GM18519 (cell line): ENCODE data around the gene WFDC12.

Experiments used
- ATAC-seq: cut with Tn5 transposase; IDR thresholded peaks from one replicate; pipeline ENCODE4 v1.9.1; 2021; ENCODE audit warnings: mild to moderate bottlenecking, moderate library complexity; ENCODE audit not compliant: unreplicated experiment, low FRiP score

WFDC12 gene

DNA sequence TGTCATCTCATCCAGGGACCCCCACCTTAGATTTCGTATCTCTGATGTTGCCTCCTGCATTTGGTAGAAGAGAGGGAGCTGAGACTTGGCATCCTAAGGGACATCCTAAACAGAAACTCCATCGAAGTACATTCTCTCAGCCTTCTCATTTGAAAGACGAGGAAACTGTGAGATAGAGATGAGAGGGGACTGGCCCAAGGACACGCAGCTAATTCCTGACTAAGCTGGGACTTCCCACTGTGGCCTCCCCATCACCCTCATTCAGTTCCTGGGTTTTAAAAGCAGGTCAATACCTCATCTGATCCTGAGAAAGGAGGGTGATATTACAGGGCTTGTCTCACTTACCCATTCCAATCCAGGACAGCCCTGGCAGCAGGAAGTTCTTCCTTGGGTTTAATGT is 8.4 kb downstream of the WFDC12 start:
- ATAC-seq = no peak

DNA sequence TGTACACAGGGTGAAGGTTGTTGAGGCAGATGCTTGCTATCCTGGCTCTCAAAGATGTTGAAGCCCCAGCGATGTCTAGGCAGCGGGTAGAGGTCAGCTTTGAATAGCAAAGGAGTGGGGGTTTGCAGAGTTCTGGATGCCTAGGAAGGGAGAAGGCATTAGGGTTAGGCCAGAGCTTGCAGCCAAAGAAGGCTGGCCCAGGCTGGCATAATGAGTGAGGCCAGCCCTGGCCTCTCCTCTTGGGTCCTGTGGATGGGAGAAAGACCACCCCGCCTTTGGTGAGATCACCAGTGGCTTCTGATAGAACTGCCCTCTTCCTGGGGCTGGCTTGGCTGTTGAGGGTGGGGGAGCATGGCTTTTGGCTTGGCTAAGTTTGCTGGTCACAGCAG is 8.9 kb downstream of the WFDC12 start:
- no peak for ATAC-seq

DNA sequence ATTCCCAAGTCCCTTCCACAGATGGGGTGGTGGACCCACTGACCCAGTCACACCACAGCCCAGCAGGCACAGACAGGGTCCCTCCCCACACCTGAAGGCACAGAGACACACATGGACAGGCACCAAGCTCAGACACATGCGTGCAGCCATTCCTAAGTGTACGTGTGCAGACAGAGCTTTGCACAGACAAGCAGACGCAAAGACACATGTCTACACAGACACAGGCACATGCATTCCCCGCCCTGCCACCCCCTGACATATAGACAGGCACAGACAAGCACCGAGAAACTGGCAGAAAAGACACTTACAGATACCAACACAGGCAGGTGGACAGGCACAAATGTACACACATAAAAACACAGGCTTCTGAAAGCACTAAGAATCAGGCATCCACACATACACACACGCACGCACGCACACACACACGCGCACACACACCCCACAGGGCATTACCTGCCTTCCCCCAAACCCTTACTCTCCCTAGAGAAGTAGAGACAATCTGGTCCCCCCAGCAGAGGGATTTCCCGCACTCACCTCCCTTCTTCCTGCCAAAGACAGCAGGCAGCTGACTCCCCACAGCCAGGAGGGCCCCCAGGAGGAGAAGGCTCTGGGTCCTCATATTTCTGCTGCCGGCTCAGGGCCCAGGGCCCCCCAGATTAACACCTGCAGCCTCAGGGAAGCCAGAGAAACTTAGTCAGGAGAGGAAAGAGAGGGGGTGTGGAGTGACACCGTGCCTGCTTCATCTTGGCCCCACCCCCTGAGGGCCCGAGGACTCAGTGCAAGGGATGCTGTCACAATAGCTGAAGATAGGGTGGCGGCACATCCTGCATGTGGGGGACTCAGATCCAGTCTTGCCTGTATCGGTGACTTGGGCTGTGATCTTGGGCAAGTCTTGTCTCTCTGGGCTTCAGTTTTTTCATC is 9.5 kb downstream of the WFDC12 start, which contains the start of gene WFDC5:
Gene WFDC5, minus strand, starts transcription at position 710 of the 921 bp plus-strand sequence. Its CDS starts 91 bp downstream, at position 619.
- no peak for ATAC-seq

DNA sequence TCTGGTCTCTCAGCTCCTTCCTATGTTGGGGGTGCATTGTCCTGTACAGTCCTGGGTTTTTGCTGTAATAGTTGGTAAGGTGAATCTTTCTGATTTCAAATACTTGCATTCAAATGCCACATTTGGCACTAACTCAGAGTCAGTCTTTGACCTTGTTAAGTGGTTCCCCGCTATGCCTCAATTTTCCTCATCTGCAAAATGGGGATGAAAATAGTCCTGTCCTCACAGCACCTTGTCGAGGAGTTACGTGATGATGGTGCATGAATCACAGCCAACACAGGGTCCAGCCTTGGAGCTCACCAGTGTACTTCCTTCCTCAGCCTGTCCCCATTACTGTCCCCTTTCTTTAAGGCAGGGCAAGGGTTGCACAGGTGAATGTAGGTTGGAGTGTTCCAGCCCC is 10.4 kb downstream of the WFDC12 start:
- ATAC-seq = no peak

DNA sequence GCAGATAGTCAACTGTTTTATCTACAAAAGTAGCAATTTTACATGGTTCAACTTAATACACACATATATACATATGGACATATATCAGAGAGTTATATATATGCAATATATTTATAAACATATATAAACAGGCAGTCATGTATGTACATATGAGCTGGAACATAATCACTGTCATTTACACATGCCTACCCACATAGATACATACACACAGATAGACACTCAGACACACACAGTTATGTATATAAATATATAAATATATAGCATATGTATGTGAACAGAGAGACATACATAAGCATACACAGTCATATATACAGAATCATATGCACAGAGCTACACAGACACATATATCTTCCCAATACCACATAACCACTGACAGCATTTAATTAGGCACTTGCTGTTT is 11.5 kb downstream of the WFDC12 start:
- no peak for ATAC-seq

DNA sequence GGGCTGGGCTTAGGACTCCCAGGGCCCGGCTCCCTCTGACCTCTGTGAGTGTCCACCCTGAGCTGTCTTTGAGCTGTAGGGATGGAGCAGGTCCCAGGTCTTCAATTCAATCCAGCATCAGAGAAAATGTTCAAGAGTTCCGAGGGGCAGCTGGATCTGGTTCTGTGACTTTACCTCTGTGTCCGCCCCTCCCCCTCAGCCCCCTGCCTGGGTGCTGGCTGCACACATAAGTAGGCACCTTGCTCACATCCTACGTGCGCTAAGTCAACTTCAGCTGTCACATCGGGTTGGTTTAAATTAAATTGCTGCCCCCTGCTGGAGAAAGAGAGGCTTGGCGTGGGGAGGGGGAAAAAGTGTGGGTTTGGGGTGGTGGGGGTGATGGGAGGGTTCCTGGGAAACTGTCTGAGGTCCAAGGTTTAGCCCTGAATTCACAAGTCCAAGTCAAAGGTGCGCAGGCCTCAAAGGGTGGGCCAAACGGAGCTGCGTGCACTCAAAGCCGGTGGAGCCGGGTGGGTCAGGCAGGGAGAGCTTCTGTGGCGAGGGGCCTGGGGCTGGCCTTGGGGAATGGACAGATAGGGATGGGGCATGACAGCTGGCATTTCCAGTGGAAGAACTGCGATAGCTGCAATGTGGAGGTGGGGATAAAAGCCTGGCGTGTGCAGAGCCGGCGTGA is 12.3 kb downstream of the WFDC12 start:
- no peak for ATAC-seq

DNA sequence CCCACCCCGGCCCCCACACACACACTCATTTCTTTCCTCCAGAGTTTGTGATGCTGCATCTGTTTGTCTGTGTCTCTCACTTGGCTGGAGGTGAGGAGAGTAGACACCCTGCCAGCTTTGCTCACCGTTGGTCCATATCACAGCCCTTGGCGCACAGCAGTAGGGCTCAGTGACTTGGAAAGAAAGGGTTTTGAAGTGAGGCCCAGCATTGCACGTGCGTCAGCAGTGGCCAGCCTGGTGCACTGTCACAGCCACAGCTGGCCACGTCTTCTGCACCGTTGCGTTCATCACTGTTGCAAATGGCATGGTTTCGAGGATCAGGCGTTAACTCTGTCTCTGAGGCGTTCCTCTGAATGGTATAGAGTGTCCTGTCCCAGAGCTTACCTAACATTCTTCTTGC is 13.0 kb downstream of the WFDC12 start:
- no peak for ATAC-seq

DNA sequence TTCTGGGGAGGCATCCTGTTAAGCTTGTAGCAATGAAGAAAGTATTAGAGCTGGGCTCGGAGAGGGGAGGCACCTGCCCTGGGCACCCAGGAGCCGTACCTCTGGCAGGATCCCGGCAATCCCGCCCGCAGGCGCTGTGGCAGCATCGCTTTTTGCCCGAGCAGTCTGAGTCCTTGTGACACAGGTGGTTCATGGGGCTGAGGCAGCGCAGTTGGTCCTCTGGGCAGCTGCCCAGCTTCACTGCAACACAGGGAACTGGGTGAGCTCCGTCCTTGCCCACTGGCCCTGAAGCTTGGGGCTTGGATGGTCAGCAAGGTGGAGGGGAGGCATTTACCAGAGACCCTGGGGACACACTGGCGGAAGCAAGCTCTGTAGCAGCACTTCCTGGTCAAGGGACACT is 14.0 kb downstream of the WFDC12 start:
- no peak for ATAC-seq

DNA sequence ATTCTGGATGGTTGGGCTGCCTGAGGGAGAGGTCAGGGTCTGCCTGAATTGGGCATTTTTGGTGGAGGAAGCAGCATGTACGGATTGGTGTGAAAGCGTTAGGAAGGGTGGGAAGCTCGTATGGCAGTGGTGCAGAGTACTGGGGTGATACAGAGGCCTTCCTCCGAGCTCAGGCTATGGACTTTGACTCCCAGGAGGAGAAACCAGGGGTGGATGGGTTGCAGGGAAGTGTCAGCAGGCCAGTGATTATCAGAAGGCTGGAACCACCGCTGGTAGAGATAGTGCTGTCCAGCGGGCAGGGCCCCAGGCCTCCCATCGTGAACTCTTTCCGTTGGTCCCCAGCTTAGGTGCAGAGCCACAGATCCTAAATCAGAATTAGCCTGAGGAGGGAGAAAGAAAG is 14.6 kb downstream of the WFDC12 start:
- no peak for ATAC-seq

DNA sequence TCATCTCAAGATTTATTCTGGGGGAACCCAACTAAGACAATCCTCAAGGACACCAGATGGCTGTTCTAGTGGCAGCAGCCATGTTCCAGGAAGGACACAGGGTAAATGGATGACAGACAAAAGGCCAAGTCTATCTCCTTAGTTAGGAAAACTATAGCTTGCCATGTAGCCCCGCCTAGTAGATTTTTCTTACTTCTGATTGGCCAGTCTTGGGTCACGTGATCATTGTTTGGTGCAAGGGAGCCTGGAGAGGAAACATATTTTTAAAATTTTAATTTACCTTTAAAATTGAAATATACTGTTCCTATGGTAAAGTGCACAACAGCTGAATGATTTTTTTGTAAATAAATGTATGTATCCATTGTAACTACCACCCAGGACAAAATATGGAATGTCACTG is 18.9 kb downstream of the WFDC12 start:
- no peak for ATAC-seq

DNA sequence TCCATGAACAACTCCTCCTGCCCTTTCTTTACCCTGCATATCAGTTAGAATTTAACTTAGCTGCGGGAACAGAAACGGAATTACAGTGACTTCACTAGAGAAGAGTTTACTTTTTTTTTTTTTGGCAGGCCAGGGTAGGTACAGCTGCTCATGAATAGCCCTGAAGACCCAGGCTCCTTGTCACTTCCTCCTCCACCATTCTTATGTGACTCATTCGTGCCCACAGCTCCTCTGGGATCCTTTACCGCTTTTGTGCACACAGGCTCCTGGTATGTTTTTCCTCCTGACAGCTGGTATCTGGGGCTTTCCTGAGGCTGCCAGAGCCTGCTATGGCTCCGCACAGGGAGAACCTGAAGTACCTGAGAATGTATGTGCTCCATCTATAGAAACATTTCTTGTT is 19.5 kb downstream of the WFDC12 start:
- ATAC-seq = no peak

DNA sequence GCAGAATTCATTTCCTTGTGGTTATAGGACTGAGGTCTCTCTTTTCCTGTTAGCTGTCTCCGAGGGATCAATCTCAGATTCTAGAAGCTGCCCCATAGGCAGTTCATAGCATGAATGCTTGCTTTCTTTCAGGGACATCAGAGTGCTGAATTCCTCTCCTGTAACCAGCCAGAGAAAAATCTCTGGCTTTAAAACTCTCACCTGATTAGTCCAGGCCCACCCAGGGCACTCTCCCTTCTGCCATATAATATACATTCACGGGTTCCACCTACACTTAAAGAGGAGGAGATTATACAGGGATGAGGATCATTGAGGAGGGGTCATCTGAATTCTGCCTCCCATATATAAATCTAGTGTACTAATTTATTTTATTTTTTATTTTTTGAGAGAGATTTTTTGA is 21.2 kb downstream of the WFDC12 start:
- no peak for ATAC-seq

DNA sequence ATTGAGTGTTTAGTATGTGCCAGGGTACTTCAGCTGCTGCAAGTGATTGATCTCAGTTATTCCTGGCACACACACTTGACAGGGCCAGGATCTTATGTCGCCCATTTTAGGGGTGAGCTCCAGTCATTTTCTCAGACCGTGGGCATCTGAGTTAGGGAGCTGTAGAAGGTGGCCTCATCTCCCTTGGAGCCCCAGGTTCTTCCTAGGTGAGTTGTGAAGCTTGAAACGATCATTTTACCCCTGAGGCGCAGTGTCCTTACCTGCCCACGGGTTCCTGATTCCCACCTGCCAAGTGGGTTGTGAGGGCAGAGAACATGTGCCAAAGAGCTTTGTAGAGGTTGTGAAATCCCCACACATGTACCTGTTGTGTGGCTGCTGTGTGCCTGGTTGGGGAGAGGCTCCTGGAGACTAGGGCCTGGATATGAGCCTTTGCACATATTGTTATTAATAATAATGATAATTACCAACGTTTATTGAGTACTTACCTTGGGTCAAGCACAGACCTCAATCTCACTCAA is 22.9 kb downstream of the WFDC12 start:
- ATAC-seq = no peak

DNA sequence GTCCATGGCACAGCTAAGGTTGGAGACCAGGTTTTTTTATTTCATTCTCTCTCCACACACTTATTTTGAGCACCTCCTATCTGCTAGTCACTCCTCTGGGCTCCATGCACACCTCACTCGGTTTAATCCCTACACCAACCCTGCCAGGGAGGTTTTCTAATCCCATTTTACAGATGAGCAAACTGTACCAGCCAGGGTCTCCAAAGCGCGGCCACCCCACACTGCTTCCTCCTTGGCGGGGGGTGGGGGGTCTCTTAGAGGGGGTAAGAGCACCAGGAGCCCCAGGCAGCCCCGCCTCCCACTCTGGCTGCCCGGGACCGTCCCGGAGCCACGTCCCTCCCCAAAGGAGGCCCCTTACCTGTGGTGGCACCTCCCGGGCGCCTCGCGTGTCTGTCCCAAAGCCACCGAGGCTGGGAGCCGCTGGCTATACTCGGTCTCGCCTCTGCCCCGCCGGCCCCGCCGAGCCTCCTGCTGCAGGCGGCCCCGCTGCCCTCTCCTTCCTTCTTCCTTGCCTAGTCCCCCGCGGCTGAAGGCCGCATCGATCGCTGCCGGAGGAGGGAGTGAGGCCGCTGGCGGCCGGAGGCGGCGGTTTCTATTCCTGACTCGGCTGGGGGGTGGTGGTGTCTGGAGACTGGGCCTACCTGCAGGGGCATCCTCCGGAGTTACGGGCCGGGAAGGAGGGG is 23.6 kb downstream of the WFDC12 start, which contains the start of gene KCNS1:
Gene KCNS1, minus strand, starts transcription at position 565 of the 683 bp plus-strand sequence. CDS start 1,891 bp downstream, outside the sequence.
- ATAC-seq = no peak

DNA sequence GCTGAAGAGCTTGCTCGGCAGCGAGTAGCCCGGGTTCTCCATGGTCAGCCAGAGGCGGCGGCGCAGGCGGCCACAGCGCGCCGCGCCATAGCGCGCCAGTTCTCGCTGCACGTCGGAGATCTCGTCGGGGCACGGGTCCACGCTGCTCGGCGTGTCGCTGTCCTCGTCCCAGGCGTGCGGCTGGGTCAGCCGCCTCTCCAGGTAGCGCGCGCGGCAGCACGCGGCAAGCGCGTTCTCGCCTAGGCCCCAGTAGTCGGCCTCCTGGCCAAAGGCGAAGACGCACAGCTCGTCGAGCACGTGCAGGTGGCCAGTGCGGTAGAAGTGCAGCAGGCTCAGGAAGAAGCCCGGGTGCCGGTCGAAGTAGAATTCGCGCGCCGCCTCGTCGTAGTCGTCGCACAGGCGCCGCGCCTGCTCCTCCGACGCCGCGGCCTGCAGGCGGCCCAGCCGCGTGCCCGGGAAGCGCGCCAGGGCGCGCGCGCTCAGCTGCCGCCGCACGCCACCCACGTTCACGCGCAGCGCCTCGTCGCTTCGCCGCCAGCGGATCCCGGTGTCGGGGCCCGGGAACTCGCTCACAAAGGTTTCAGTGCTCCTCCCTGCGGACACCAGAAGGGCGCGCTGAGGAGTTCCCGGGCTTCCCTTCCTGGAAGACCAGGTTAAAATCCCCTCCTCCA is 26.0 kb downstream of the WFDC12 start:
- no peak for ATAC-seq

DNA sequence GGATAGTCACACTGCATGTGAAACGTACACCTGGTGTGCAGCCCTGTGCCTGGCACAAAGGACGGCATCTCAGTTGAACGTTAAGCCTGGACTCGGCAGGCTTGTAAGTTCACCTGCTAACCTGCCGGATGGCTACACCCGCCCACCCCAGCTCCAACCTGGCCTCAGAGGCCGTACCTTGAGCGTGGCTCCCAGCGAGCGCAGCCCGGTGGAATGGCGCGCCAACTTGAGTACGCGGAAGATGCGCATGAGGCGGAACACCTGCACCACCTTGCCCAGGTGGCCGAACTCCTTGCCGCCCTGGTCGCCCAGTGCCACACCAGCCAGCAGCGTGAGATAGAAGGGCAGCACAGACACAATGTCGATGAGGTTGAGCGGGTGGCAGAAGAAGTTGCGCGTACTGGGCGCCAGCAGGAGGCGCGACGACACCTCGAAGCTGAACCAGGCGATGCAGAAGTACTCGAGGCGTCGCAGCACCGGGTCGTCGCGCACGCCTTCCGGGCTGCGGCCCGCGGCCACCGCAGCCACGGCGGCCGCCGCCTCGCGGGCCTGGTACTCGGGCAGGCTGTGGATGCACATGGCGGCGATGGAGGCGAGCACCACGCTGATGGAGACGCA is 26.7 kb downstream of the WFDC12 start:
- no peak for ATAC-seq

DNA sequence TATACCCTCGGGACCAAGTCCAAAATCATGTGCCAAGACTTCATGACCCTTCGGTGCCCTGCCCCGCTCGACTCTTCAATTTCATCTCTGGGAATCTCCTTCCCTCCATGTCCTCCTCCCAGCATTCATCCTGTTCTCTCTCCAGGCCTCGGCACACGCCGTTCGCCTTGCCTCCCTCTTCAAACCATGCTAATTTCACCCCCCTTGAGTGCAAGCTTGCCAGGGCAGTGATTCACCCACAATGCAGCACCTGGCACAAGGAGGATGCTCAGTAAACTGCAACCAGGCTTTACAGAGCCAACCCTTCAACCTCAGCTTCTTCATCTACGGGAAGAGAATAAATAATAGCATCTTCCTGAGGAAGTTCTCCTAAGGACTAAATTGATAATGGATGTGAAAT is 27.5 kb downstream of the WFDC12 start:
- ATAC-seq = no peak

DNA sequence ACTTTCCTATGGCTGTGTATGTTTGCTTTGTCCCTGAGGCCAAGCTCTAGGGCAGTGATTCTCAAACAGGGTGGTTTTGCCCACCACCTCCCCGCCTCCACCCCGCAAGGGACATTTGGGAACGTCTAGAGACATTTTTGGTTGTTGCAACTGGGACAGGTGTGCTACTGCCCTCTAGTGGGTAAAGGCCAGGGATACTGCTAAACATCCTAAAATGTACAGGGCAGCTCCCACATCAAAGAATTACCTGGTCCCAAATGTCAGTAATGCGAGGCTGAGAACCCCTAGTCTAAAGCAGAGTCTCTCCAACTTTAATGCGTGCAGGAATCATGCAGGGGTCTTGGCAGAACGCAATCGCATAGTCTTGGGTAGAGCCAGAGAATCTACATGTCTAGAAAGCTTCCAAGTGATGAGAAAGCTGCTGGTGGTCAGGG is 28.4 kb downstream of the WFDC12 start:
- ATAC-seq = no peak

DNA sequence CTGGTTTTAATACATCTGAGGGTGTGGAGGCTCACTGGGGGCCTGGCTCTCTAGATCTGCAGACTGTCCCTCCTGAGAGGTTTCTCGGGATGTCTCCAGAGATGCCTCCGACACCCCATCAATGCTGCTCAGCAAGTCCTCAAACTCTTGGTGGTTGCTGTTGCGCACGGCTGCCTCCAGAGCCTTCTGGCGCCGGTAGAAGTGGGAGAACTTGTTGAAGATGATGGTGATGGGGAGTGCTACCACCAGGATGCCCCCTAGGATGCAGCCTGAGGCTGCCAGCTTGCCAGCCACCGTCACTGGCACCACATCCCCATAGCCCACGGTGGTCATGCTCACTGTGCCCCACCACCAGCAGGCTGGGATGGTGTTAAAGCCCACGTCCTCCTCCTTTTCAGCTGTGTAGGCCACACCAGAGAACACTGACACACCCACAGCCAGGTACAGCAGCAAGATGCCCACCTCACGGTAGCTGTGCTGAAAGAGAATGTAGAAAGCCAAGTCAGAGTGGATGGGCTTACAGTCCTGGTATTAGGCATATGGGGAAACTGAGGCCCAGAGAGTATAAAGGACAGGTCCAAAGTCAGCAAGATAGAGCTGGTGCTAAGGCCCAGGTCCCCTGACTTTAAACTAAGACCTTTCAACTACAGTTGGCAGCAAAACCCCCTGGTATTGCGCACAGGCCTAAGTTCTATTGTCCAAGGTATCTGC is 29.2 kb downstream of the WFDC12 start:
- no peak for ATAC-seq
